ENCODE data around the gene KISS1R.

Gene KISS1R

DNA sequence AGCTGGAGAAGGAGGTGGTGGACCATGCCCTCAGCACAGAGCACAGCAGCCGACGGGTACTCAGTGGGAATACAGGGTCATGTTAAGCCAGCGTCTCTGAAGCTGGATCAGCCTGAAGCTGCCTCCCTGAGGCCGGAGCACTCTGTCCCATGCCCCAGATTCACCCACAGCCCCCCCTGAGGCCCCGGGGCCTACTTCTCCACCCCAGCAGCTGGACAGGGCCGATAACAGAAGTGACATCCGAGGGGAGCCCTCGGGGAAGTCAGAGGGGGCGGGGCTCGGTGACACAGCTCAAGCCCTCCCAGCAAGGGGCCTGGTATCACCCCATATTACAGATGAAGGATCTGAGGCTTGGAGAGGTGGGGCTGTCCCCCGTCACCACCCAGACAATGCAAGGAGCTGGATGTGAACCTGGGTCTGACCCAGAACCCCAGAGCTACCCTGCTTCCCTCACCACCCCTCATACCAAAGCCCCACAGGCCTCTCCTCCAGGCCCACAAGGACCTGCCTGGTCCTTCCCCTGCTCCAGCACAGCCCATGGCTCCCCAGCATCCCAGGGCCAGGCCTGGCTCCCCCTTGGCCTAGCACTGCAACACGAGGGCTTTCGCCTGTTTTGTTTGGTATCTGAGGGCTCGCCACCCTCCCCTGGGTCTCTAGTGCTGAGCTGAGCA is 9.8 kb upstream of the KISS1R start:
- no peak overlapping the region for H3K4me3 ChIP-seq (ENCODE audit: low read depth, low read length)
- in situ Hi-C loops (cut with HindIII; ENCODE audit: low sequenced_read_pairs), result no loop called here
- no peak for DNase-seq (ENCODE audit: low read depth, low spot score)
- TF ChIP-seq, protein P1, sequence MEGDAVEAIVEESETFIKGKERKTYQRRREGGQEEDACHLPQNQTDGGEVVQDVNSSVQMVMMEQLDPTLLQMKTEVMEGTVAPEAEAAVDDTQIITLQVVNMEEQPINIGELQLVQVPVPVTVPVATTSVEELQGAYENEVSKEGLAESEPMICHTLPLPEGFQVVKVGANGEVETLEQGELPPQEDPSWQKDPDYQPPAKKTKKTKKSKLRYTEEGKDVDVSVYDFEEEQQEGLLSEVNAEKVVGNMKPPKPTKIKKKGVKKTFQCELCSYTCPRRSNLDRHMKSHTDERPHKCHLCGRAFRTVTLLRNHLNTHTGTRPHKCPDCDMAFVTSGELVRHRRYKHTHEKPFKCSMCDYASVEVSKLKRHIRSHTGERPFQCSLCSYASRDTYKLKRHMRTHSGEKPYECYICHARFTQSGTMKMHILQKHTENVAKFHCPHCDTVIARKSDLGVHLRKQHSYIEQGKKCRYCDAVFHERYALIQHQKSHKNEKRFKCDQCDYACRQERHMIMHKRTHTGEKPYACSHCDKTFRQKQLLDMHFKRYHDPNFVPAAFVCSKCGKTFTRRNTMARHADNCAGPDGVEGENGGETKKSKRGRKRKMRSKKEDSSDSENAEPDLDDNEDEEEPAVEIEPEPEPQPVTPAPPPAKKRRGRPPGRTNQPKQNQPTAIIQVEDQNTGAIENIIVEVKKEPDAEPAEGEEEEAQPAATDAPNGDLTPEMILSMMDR (IDR thresholded peaks at IDR 0.05; ENCODE audit: low read depth, low read length), result no peak

GRCh38 chr19:911197-912033 is 5.7 kb upstream of the KISS1R start:
- no peak for DNase-seq (ENCODE audit: low read depth, low spot score)
- H3K4me3 ChIP-seq (ENCODE audit: low read depth, low read length), result no peak overlapping the region
- TF ChIP-seq, protein P1 (IDR thresholded peaks at IDR 0.05; ENCODE audit: low read depth, low read length), result no peak
- in situ Hi-C loops (cut with HindIII; ENCODE audit: low sequenced_read_pairs), result no loop called here

GRCh38 chr19:912181-913079 is 4.7 kb upstream of the KISS1R start:
- TF ChIP-seq, protein P1 (IDR thresholded peaks at IDR 0.05; ENCODE audit: low read depth, low read length), result no peak
- peak overlapping the region; percentile 89 for H3K4me3 ChIP-seq (ENCODE audit: low read depth, low read length)
- in situ Hi-C loops (cut with HindIII; ENCODE audit: low sequenced_read_pairs), result no loop called here
- DNase-seq (ENCODE audit: low read depth, low spot score), result no peak

- in situ Hi-C loops (cut with HindIII; ENCODE audit: low sequenced_read_pairs), result no loop called here
- DNase-seq (ENCODE audit: low read depth, low spot score), result no peak
- peak within 1 kb of the TSS; percentile 89 for H3K4me3 ChIP-seq (ENCODE audit: low read depth, low read length)
- TF ChIP-seq, protein P1 (IDR thresholded peaks at IDR 0.05; ENCODE audit: low read depth, low read length), result no peak
These were observed 3.9 kb upstream of the KISS1R start, which contains the start of gene R3HDM4 for GRCh38 chr19:913080-913748. Gene R3HDM4 (minus strand): TSS chr19:913219. CDS start chr19:913157, 62 bp downstream.

- H3K4me3 ChIP-seq (ENCODE audit: low read depth, low read length), result no peak overlapping the region
- DNase-seq (ENCODE audit: low read depth, low spot score), result no peak
- TF ChIP-seq, protein P1 (IDR thresholded peaks at IDR 0.05; ENCODE audit: low read depth, low read length), result no peak
- in situ Hi-C loops (cut with HindIII; ENCODE audit: low sequenced_read_pairs), result no loop called here
These were observed 349 bp upstream of the KISS1R start for GRCh38 chr19:916645-917322.
